ENCODE measurements around the gene ST7. TPM values are rescaled to one million over a fixed set of nuclear protein-coding genes. Genes with fewer than 3 reads are reported as not detected.
"Not testable (repeated sequence)": the region's sequence is repeated elsewhere in the genome, so short reads cannot be mapped to it uniquely, and the experiment has no call there.

Gene ST7
- total RNA-seq, 1 experiment from 2014 or later, result 20.8 TPM

DNA sequence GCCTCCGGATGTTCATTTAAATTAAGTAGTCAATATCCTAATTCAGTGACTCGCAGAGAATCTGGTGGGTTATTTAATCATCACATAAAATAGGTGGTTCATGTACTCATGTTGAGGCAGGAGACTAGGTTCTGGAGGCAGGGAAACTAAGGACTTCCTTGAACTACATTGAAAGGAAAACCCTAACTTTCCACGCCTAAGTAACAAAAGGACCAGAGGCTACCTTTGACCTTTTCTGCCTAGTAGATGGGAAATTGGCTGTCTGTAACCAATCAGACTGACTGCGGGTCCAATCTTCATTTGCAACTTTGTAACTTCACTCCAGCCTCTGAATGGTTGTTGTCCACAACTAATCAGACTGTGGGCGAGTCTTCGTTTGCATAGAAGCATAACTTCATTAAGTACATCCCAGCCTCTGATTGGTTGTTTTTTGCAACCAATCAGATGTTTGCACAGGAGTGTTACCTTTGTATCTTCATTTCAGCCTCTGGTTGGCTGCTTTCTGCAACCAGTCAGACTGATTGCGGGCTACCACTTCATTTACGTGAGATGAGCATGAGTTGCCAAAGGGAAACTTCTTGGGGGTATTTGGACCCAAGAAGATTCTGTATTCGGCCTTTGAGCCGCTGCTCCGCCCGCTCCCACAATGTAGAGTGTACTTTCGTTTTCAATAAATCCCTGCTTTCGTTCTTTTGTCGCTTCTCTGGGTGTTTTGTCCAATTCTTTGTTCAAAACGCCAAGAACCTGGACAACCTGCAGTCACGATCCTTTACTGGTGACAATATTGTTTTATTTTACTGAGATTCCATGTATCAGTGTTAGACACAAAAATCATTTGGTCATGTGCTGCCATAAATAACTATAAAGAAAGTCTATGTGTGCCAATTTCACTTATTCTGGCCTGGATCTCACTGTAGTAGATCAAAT is 1.7 kb upstream of the ST7 start:
- no peak for DNase-seq (ENCODE audit: low read depth)

DNA sequence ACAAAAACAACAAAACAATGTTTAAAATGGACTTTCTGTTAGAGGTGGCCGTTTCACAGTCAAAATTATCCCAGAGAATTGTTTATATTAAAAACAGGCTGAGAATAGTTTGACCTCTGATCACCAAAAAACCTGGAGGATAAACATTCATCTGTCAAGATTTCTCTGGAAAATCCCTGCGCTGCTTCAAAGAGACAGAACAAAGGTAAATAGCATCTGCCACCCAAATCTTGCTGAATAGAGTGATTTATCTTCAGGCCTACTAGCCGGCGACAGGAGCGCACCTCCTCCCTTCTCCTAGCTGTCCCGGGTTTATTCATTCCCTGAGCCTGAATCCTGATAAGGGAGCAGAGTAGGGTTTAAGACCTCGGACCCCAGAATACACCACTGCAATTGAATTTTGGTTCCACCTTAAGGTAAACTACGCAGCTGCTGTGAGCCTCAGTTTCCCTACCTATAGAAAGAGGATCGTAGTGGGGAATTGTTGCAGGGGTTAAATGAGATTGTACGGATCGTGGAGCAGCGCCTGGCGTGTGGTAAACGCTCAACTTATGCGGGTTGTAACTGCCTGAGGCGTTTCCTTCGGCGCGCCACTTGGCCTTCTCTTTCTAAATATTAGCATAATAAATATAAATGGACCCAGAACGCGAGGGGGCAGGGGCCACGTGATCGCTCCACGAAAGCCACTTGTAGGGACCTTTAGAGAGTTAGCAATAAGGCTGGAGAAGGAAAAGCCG is 498 bp upstream of the ST7 start:
- DNase-seq (ENCODE audit: low read depth), result peak; percentile 44

DNA sequence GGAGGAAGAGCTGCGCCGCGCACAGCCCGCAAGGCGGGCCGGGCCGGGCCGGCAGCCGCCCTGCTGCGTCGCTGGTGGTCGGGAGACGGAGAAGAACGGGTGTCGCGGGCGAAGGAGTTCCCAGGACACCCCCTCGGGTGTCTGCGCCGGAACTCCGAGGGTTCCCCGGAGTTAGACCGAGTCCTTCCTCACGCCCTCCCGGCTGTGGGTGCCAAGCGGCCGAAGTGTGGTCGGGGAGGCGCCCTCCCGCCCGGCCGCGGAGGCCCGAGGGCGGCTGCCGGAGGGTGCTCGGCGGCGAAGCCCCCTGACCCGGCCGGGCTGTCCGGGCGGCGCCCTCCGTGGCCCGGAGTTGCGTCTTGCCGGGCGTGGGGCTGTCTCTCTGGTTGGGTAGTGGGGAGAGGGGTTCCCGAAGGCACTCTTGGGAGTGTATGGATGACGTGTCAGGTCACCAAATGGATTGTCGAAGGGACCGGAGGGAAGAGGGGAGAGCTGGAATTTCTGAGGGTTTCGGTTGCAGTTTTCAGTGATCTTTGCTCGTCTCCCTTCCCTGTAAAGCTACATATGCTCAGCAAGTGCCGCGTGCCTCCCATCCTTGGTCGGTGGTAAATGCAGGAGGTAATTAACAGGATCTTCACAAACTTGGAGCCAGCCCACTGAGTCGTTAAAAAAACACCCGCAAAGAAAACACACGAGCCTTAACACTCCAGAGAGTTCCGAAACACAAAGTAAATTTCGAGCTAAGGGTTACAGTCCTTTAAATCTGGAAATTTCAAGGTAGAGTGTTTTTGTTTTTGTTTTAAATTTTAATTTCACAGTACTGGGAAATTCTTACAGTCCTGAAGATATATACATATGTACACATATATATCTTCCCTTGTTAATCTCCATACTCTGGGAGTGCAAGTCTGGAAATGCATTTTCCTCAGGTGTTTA is 871 bp downstream of the ST7 start:
- DNase-seq (ENCODE audit: low read depth), result peak; percentile 94

DNA sequence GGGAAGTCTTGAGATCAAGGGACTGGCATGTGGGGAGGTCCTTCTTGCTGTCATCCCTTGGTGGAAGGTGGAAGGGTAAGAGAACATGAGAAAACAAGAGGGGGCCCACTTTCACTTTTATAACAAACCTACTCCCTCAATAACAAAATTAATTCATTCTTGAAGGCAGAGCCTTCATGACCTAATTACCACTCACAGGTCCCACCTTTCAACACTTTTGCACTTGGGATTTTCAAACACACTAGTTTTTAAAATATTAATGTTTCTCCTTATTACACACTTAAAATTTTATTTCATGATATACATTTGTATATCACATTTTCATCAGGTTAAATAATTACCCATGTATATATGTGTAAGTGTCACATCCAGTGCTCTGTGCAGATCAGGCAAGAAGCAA is 2.0 kb downstream of the ST7 start:
- no peak for DNase-seq (ENCODE audit: low read depth)

DNA sequence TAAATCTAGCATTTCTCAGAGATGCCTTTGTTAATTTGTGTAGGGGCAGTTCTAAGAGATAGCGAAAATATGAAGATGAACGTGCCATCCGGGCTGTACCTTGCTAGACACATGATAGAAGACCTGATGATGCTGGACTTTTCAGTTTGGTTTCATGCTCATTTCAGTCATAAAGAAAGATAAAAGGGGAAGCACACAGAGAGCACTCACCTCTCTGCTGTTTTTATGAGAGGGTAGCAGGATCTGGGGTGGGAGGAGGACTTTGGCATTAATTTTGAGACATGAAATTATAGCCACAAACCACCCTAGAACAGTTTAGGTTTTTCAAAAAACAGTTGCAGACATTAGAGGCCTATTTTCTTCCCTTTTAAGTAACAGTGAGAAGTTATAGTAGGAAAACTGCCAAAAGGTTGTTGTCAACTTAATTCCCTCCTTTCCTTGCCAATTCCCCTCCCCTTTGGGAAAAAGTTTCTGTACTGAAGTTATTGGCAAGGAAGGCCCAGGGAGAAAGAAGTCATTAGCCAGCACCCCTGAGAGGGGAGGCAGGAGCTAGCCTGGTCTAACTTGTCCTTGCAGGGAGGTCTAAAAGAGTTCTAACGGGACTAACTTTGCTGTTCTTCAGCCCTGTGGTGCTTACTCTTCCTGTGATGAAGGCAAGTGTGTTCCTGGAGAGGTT is 2.6 kb downstream of the ST7 start:
- DNase-seq (ENCODE audit: low read depth), result no peak

DNA sequence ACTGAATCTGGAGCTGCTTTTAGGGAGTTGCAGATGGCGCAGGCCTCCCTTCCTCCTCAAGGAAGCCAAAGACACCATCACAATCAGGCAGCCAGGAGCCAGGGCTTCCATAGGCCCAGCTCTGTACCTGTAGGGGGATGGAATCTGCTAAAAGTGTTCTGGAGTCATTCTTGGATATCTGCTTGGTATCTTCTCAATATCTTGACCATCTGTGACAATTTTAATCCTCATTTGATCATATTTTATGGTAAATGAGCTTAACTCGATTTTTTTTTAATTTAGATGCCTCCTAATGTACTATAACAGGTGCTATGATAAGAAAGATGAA is 3.1 kb downstream of the ST7 start:
- no peak for DNase-seq (ENCODE audit: low read depth)

DNA sequence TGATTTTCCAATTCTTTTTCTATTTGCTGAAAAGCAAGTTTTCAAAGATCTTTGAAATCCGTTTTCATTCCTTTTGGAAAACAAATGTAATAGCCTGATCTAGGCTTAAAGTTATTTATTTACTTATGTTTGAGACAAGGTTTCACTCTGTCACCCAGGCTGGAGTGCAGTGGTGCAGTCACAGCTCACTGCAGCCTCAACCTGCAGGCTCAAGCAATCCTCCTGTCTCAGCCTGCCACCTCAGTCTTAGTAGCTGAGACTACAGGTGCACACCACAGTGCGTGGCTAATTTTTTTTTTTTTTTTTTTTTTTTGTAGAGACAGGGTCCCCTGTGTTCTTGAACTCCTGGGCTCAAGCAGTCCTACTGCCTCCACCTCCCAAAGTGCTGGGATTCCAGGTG is 4.6 kb downstream of the ST7 start:
- no peak for DNase-seq (ENCODE audit: low read depth)

DNA sequence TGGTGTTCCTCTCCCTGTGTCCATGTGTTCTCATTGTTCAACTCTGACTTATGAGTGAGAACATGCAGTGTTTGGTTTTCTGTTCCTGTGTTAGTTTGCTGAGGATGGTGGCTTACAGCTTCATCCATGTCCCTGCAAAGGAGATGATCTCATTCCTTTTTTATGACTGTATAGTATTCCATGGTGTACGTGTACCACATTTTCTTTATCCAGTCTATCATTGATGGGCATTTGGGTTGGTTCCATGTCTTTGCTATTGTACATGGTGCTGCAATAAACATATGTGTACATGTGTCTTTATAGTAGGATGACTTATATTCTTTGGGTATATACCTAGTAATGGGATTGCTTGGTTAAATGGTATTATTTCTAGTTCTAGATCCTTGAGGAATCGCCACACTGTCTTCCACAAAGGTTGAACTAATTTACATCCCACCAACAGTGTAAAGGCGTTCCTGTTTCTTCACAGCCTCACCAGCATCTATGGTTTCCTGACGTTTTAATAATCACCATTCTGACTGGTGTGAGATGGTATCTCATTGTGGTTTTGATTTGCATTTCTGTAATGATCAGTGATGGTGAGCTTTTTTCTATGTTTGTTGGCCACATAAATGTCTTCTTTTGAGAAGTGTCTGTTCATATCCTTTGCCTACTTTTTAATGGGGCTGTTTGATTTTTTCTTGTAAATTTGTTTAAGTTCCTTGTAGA is 8.8 kb downstream of the ST7 start:
- not testable (repeated sequence) for DNase-seq (ENCODE audit: low read depth)

DNA sequence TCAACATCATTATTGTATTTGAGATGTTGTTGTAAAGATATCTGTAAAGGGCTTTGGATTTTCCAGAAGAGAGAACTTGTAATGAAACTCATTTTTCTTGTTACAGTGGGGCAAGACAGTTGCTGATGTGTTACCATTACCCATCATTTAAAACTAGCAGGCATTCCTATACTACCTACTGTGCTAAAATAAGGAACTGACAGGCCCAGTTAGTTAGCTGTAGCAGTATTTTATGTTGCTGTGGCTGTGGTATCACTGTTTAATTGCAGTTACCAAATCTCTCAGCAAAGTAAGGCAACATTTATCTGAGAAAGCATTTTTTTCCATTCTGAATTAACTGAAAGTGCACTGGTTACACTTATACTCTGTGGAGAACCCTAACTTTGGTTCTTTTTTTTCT is 9.9 kb downstream of the ST7 start:
- no peak for DNase-seq (ENCODE audit: low read depth)

DNA sequence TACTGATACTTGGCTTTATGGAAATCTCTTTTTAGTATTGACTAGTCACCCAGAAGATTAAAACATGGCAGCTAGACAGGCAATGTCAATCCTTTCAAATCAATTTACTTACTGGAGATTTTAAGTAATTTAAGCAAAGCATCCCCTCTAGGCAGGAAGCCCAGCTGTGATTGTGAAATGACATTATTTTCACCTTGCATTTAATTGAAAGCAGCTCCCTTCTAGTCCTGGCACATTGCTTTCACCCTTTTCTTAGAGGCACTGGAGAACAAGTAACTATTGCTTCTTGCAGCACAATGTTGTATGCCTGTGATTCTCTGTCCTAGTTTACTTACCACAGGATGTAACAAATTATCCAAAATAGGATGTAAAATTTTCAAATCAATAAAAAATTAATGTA is 13.3 kb downstream of the ST7 start:
- DNase-seq (ENCODE audit: low read depth), result no peak

DNA sequence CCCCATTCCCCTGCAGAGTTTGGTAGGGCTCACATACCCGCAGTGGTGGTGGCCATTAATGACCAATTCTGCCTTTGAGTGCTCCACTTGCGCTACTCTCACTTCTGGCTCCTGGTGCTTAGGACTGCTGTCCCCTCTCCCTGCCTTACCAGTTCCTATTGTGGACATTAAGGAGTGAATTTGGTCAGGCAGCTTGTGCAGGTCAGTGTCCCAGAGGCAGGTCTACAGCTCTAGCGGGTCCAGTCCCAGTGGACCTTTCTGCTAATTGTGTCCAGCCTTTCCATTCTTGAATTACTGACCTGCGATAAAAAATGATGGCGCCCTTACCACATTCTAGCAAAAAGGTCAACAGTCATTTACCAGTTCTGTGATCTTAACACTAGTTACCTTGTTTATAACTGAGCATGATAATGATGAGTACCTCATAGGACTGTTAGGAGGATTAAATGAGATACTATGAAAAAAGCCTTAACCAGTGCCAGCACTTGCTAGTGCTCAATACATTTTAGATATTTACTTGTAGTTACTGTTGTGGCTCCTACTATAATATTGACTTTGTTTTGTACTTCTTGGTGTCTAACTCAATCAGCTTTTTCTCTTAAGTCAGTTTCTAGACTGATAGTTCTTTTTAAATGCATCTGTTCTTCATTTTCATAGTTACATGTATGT is 14.1 kb downstream of the ST7 start:
- DNase-seq (ENCODE audit: low read depth), result no peak

DNA sequence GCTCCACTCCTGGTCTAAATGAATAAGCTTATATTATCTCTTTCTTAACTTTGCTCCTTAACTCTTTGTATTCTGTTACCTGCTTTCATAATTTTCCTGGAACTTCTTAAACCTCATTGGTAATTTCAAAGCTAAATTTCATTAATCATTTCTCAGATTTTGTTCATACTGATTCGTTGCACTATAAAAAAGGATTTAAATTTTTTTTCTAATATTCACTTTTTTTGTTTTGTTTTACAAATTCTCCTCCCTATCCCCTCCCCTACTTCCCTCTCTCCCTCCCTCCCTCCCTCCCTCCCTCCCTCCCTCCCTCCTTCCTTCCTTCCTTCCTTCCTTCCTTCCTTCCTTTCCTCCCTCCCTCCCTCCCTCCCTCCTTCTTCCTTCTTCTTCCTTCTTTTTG is 14.7 kb downstream of the ST7 start:
- no peak for DNase-seq (ENCODE audit: low read depth)

DNA sequence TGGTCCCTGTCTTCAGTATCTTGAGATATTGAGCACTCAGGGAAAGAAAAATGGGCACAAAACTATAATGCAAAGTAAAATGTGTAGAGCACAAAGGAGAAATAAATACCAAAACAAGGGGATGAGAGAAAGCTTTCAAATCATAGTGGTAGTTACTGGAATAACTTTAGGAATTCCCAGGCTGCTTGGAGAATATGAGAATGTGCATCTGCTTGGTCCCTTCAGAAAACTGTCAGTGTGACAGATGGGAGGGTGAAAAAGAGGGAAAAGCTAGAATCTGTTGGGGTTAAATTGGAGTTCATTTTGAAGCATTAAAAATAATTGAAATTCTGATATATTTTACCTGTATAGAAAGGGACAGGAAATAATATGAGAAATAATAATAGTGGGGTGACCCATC is 15.3 kb downstream of the ST7 start:
- peak; percentile 62 for DNase-seq (ENCODE audit: low read depth)

DNA sequence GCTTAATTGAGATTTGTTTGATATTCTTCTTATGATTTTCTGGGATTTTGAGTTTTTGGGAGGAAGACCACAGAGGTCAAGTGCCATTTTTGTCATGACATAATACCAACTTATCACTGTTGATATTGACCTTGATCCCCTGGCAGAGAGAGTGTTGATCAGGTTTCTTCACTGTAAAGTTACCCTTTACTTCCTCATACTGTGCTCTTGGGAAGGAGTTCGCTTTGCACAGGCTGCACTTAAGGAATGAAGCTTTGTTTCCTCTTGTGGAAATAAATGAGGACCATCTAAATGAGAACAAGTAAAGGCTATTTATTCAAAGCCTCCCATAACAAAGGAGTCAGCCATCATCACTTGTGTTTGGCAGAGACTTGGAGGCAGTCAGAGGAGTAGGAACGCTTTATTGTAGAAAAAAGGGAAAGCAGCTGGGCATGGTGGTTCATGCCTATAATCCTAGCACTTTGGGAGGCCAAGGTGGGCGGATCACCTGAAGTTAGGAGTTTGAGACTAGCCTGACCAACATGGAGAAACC is 16.1 kb downstream of the ST7 start:
- DNase-seq (ENCODE audit: low read depth), result no peak

DNA sequence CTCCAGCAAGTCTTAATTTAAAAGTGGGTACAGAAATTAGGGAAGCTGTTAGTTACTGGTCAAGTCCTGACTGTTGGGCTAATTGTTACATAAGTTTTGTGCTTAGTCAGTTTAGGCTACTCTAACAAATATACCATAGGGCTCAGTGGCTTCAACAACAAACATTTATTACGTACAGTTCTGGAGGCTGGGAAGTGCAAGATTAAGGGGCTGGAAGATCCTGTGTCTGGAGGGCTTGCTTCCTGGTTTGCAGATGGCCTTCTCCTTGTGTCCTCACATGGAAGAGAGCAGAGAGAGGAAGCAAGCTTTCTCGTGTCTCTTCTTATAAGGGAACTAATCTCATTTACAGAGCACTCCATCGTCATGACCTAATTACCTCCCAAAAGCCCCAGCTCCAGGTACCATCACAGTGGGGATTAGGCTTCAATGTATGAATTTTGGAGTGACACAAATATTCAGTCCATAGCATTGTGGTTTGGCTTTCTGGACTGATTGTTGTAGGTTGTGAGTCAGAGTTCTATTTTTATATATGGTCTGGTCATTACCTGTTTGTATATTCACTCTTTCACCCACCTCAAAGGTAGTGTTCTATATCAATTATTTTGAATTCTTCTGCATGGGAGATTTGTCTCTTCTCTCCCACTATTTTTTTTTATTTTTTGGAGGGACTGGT is 17.1 kb downstream of the ST7 start:
- no peak for DNase-seq (ENCODE audit: low read depth)

DNA sequence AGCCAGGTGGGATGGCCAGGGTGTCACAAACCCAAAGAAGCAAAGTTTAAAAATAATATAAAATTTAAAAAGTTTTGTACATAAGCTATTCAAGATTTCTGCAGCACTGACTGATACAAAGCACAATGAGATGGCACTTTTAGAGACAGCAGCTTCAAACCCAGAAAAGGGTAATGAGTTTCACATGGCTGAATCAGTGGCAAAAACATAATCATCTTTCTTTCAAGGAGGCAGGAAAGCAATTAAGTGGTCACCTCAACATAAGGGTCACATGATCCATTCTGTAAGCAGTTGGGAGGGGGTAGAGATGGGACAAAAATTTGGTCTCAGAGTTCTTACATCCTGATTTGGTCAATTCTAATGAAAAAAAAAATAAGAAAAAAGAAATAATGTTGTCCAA is 17.9 kb downstream of the ST7 start:
- not testable (repeated sequence) for DNase-seq (ENCODE audit: low read depth)

DNA sequence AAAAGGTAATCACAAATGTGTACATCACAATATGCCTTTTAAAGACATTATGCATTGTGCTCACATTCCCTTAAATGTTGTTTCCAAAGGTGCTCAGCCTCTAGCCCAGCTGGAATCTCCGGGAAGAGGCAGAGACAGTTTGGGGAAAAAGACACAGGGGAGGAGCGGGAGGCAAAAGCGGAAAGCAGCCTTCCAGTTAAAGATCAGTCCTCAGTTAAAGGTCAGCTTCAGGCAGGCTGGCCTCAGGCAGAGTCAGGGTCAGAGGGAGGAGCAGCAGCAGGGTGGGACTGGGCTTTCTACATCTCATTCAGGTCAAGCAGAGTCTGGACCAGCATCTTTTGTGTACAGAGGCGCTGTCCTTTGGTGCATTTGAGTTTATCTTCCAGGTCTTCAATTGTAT is 18.6 kb downstream of the ST7 start:
- DNase-seq (ENCODE audit: low read depth), result no peak

DNA sequence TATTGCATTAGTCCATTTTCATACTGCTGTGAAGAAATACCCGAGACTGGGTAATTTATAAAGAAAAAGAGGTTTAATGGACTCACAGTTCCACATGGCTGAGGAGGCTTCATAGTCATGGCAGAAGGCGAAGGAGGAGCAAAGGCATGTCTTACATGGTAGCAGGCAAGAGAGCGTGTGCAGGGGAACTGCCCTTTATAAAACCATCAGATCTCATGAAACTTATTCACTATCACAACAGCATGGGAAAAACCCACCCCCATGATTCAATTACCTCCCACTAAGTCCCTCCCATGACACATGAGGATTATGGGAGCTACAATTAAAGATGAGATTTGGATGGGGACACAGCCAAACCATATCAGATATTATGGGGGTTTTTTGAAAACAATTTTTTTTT is 21.7 kb downstream of the ST7 start:
- DNase-seq (ENCODE audit: low read depth), result not testable (repeated sequence)

DNA sequence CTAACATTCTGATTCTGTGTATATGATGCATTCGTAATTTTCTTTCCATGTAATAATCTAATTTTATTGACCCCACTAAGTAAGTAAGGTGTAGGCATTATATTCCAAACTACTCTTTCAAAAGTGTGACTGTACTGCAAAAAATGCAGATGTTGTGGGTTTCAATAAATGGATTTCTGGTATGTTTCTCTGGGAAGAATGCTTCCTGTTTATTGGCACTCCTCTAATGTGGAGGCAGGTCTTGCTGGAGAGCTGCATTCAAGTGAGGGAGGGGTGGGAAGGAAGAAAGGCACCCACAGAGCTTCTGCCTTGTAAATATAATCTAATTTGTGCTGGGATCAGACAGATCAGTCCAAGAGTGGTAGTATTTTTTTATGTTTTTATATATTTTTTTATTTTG is 23.9 kb downstream of the ST7 start:
- peak; percentile 36 for DNase-seq (ENCODE audit: low read depth)
